Stimulated activated CD4-positive, alpha-beta T cell treated with anti-CD3 and anti-CD28 coated beads, Interleukin-12 subunit alpha, Interleukin-12 subunit beta, amount 100 ng/mL, for 24 hours (primary cell): ENCODE results near the gene ARAP3.
"Not testable (repeated sequence)": the region's sequence is repeated elsewhere in the genome, so short reads cannot be mapped to it uniquely, and the experiment has no call there.

Experiments
- DNase-seq, 2 experiments: peaks; one replicate each; pipeline ENCODE4 v3.0.0-alpha.2; 2020; ENCODE audit warnings: low read depth in 2 of 2

Gene ARAP3

DNA sequence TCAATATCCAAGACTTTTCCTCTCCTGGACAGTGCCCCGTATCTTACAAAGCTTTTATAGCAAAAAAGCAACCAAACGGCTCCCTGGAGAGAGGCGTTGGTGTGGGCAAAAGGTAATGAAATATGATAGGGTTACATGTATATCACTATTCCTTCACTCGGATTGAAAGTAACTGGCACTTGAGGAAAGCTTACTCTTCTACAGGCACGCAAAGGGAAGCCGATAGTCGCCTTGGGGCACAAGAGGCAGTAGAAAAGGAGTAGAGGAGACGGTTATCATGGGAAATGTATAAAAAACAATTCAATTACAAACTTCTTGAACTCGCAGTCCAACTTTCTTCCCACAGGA is 64.4 kb downstream of the ARAP3 start:
- DNase-seq = no peak

DNA sequence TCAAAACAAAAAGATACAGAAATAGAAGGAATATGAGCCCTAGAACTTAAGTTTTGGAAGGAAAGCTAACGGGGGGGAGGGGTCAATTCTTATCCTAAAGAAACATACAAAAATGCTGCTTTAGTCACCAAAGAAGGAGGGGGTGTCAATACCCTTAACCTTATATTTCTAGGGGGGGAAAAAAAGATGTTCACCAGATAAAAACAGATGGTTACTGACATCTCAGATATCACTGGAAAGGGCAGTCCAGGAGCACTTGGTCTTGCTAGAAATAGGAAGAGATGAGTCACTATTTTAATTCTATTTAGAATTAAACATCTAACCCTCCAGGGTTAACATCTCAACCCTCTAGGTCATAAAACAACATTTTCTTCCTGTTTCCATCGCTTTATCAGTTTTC is 64.9 kb downstream of the ARAP3 start:
- no peak for DNase-seq

DNA sequence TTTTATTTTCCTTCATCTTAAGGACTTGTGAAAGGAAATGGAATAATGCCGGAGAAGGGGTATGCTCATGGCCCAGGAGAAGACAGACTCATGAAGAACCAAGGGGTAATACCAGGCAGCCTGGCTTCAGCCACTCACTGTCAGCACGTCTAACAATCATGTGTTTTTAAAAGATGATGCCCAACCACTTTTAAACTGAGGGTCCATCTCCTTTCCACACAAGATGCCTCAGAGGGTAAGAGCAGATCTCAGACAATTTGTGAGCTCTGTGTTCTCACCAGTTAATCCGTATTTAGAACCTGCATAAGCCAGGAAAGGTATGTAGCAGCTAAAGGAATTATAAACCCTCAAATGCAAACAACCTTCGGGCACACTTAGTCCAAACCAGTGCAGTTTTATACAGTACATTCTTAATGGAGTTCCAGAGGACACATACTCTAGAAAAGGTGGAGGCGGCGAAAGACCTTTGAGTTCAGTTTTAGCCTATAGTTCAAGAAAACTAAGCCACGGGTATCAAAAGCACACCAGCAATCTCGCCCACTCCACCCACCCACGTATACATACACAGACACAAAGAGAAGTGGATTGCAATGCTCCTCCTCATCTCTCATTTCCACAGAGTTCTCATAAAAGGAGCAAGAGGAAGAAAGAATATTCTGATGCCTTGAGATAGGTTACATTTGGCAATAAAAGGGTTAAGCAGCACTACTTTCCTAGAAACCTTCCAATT is 65.9 kb downstream of the ARAP3 start:
- DNase-seq = no peak

DNA sequence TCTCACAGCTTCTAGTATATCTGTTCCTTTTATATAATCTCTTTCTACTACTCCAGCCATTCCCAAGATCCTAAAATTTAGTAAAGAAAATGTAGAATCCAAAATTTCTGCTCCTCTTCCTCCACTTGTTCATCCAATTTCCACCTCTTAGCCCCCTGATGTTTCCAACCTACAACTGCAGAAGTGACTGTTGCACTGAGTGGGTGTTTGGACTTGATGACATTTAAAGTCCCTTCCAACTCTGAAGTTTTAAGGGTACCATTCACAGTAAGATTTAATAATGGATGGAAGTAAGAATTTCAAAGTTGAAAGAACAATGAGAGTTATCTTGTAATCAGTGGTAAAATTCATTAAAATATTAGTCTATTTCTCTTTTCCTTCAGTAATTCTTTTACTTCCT is 68.7 kb downstream of the ARAP3 start:
- DNase-seq = no peak

DNA sequence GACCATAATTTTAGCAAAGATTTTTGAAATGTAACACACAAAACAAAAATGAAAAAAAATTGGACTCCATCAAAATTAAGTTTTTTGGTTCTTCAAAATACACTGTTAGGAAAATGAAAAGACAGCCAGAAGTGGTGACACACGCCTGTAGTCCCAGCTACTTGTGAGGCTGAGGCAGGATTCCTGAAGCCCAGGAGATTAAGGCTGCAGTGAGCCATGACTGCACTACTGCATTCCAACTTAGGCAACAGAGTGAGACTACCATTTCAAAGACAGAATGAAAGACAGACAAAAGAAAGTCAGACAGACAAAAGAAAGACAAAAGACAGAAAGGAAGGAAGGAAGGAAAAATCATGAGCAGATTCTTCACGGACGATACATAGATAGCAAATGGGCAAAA is 70.7 kb downstream of the ARAP3 start:
- DNase-seq = no peak

DNA sequence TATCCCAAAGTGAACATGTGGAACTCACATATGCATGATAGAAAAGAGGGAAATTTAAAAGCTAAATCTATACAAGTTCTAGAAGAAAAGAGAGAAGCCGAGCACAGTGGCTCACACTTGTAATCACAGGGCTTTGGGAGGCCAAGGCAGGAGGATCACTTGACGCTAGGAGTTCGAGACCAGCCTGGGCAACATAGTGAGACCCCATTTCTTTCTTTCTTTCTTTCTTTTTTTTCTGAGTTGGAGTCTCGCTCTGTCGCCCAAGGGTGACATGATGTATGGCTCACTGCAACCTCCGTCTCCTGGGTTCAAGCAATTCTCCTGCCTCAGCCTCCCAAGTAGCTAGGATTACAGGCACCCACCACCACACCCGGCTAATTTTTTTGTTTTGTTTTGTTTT is 72.1 kb downstream of the ARAP3 start:
- not testable (repeated sequence) for DNase-seq

DNA sequence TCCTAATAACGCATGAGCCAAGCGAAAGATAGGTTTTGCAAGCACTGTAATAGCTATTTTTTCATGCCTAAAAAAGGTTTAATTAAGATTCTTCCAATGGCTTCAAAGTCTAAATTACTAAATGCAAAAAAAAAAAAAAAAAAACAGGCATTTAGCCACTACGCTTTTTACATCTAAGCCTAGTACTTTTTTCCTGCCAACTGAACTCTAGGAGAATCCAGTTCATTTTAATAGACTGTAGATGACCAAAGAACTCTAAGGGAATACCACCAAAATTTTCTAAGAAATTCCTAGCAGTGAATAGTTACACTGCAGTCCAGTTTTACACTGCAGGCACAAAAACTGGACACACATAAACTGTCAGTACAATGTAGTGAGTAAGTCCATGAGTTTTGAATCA is 73.0 kb downstream of the ARAP3 start:
- no peak for DNase-seq

DNA sequence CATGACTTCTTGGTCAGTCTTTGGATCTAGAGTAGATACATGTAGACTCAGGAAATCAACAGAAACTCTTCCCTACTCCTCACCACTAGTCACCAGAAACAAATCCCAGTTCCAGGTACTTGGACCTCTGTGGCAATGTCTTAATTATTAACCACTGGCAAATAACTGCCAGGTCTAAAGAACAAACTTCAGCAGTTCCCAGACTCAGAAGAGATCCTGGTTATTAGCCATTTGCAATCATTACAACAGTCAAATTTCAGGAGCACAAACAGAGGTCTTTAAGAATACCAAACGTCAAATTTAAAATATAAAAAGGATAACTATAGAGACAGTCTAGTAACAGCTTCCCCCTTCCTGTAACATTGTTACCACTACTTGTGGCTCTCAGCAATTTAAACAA is 73.5 kb downstream of the ARAP3 start:
- DNase-seq = no peak

DNA sequence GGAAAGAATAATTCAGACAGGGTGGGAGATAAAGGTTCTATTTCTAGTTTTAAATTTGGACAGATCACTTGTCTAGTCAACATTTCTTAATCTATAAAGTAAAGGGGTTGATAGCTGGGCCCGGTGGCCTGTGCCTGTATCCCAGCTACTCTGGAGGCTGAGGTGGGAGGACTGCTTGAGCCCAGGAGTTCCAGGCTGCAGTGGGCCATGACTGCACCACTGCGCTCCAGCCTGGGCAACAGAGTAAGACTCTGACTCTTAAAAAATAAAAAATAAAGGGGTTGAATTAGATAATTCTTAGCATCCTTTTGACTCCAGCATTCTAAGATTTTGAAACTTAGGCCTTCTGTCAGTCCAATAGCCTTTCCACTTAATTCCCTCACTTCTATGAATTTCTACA is 74.0 kb downstream of the ARAP3 start:
- no peak for DNase-seq

DNA sequence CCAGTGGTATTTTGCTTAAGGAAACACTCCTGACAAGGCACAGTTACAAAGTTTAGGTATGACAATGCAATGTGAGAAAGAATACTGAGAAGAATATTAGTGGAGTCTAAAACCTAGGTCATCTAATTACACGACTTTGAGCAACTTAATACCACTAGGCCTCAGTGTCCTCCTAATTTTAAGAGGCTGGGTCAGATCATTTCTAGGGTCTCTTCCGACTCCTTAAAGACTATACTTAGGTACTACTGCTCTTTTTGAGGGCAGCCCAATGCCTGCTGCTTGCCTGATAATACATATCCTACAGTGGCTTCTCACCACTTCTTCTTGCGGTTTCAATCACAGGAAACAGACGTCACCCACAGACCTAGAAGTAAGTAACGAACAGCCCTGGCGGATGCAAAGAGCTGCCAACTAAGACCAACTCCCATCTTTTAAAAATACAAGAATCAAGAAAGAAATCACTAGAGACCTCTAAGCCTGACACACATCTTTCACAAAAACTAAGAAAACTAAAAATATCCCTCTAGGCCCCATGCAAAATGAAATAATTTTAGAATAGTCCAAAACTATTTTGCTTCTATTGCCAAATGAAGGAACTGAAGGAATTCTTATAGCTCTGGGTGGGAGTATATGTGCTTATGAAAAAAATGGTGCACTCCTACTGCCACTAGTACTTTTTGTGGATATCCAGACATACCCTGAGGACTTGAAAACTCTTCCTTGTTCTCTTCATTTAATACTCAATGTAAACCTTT is 76.3 kb downstream of the ARAP3 start:
- DNase-seq = peak; percentile 41 to 42

DNA sequence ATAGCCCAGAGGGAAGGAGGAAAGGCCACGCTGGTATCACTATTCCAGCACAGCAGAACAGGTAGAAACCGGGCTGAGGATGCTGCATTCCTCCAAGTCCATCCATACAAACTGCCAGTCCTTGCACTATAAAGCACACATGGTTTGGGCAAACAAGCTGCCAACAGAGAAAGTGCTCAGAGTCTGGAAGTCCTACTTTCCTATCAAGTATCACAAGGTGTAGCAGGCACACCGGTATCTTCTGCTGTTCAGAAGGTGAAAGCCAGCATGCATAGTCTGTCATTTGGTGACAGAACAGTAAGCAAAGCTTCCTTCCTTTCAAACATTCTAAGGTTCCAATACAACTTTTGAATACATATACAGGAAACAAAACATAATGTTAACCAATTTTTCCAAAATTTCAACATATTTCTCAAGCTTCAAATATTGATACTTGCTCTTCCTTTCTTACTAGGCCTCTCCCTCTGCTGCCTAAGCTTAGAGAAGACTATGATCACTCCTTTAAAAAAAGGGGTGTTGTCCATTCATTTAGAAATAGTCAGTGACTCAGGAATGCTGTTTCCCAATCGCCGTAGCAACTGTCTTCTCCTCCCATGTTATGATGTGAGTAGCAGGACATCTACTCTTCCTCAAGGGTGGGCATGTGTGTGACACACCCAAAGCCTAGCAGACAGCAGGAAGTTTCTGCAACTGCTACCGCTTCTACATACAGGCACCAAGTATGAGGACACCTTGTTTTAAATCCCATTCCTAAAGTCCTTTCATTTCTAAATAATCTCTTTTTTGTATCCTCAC is 77.9 kb downstream of the ARAP3 start:
- no peak for DNase-seq
